ENCODE results near the gene STAU1.

DNA sequence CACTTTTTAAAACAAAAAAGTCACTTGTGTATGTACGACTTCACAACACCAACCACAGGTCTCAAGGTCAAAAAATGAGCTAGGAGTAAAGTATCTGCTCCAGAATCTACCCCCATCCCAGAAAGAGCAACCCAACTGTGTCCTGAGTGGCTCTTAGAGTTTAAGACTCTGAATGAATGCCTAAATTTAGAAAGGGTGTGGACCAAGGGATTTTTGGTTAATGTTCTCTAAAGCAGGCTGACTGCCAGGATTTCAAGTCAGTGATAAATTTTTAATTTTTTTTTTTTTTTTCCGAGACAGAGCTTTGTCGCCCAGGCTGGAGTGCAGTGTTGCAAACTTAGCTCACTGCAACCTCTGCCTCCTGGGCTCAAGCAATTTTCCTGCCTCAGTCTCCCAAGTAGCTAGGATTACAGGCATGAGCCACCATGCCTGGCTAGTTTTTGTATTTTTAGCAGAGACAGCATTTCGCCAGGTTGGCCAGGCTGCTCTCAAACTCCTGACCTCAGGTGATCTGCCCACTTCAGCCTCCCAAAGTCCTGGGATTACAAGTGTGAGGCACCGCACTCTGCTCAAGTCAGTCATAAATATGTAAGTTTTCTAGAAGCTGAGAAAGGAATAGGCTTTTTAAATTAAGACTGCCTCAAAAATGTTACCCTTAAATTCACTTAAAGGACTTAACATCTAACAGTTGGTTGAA, 20.2 kb downstream of the STAU1 start:
- no peak for TF ChIP-seq EZH2 (IDR thresholded peaks at IDR 0.05; ENCODE audit: insufficient read depth, poor library complexity, severe bottlenecking)
- TF ChIP-seq EZH2phosphoT487 (IDR thresholded peaks at IDR 0.05; ENCODE audit: insufficient read depth, low read depth) = no peak

Data from GM23248 (cell line).